Measurements from ENCODE around the gene KIF19.
A peak's percentile ranks its signal among the peaks of the same experiment; 100 is the strongest.

The KIF19 gene

DNA sequence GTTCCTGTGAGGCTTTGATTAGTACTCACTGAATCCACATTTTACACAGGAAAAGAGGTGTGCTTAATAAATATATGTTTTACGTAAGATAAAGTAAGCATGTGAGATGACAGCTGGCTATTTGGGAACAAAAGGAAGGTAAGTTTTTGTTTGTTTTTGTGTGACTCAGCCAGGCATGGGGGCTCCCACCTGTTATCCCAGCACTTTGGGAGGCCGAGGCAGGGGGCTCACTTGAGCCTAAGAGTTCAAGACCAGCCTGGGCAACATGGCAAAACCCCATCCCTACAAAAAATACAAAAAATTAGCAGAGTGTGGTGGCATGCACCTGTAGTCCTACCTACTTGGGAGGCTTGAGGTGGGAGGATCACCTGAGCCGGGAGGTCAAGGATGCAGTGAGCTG, 59.2 kb downstream of the KIF19 start:
- no peak for DNase-seq
- TF ChIP-seq, protein P1, sequence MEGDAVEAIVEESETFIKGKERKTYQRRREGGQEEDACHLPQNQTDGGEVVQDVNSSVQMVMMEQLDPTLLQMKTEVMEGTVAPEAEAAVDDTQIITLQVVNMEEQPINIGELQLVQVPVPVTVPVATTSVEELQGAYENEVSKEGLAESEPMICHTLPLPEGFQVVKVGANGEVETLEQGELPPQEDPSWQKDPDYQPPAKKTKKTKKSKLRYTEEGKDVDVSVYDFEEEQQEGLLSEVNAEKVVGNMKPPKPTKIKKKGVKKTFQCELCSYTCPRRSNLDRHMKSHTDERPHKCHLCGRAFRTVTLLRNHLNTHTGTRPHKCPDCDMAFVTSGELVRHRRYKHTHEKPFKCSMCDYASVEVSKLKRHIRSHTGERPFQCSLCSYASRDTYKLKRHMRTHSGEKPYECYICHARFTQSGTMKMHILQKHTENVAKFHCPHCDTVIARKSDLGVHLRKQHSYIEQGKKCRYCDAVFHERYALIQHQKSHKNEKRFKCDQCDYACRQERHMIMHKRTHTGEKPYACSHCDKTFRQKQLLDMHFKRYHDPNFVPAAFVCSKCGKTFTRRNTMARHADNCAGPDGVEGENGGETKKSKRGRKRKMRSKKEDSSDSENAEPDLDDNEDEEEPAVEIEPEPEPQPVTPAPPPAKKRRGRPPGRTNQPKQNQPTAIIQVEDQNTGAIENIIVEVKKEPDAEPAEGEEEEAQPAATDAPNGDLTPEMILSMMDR (IDR thresholded peaks at IDR 0.05; ENCODE audit: low read depth, low read length, missing control alignments) = no peak
- Histone ChIP-seq H3K27me3 (replicated peaks) (no peaks in the 10 kb centered on the region), H3K27ac (no peak overlapping the region), H3K36me3 (replicated peaks) (no peaks in the 10 kb centered on the region), H3K4me3 (ENCODE audit: low read depth, low read length) (no peak overlapping the region)
- in situ Hi-C loops (cut with HindIII; ENCODE audit: low pct_ligation_motif_present, low sequenced_read_pairs) = no loop called here

DNA sequence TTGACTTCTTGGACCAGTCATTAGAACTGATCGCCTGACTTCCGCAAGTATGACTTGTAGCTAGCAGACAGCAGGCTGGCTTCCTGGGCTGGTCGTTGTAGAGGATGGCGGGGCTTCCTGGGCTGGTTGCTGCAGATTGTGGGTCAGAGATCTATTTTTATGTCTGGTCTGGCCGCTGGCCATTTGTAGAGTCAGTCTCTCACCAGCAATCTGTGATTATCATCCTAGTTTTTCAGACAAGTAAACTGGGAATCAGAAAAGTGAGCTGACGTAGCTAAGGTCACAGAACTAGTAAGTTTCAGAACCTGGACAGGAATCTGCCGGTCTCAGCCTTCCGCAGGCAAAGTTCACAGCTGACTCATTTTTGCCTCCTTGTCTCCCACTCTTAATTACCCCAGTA, 60.4 kb downstream of the KIF19 start:
- Histone ChIP-seq H3K27ac (no peak overlapping the region), H3K27me3 (replicated peaks) (no peaks in the 10 kb centered on the region), H3K4me3 (ENCODE audit: low read depth, low read length) (no peak overlapping the region), H3K36me3 (replicated peaks) (no peaks in the 10 kb centered on the region)
- TF ChIP-seq, protein P1 (IDR thresholded peaks at IDR 0.05; ENCODE audit: low read depth, low read length, missing control alignments) = no peak
- DNase-seq = peak; percentile 9
- in situ Hi-C loops (cut with HindIII; ENCODE audit: low pct_ligation_motif_present, low sequenced_read_pairs) = no loop called here

DNA sequence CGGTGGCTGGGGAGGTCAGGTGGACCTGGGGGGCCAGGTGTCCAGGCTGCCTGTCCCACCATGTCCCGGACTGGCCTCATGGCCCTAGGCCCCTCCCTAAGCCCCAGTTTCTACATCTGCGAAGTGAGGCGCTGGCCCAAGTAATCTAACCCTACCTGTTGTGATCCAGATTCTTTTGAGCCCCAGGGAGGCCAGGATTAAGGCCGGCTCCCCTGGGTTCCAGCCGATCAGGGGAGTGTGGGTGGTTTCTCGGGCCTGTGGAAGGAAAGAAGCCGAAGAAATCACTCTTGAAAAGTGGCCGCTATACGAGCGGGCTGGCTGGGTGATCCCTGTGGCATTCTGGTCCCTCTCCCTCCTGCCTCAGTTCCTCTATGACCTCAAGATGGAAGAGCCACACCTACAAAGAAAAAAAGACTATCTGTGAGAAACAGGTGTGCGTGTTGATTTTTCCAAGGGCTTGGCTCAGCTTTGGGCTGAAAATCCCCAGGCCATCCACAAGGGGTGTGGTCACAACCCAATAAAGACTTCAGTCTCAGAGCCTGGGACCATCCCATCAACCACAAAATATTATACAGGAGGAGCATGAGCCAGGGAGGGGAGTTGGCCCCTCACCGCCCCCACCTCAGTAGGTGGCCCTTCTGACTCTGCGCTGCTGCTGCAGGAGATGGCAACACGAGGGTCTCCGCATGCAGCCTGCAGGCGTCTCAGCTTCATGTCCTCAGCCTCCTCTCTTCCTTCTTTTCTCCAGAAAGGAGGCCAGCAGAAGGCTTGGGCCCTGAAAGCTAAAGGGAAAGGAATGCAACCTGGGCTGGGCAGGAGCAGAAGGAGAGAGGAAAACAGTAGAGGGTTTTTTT, 61.6 kb downstream of the KIF19 start:
- Histone ChIP-seq H3K27ac (no peak overlapping the region), H3K27me3 (replicated peaks) (no peaks in the 10 kb centered on the region), H3K4me3 (ENCODE audit: low read depth, low read length) (no peak overlapping the region), H3K36me3 (replicated peaks) (no peaks in the 10 kb centered on the region)
- DNase-seq = no peak
- in situ Hi-C loops (cut with HindIII; ENCODE audit: low pct_ligation_motif_present, low sequenced_read_pairs) = no loop called here
- TF ChIP-seq, protein P1 (IDR thresholded peaks at IDR 0.05; ENCODE audit: low read depth, low read length, missing control alignments) = no peak

DNA sequence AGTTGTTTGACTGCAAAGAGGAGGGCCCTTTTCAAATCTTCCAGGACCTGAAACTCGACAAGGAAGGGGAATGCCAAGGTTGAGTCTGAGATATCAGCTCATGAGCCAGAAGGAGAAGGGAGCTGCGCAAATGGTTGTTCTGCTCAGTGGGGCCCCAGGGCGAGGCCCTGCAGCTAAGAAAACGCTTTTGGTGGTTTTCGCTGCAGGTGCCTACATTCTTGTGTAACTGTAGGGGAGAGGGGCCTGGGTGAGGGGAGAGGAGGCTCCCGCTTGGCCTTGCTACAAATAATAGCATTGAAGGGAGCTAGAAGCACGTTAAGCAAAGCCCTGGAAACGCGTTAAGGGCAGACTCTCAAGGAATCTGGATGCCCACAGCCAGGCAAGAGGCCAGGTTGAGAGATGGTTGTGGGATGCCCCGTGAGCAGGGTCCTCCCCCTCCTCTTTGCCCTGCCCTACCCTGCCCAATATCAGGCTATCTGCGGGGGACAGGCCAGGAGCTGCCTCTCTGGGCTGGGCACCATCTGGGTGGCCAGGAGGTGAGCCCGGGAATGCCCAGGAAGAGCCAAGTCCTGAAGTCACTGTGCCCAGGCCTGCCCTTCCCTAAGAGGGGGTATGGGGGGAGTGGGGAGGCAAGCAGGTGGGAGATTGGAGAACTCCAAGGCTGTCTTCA, 63.2 kb downstream of the KIF19 start:
- H3K36me3 ChIP-seq (replicated peaks) = no peaks in the 10 kb centered on the region
- TF ChIP-seq, protein P1 (IDR thresholded peaks at IDR 0.05; ENCODE audit: low read depth, low read length, missing control alignments) = no peak
- DNase-seq = no peak
- in situ Hi-C loops (cut with HindIII; ENCODE audit: low pct_ligation_motif_present, low sequenced_read_pairs) = no loop called here
- H3K27ac ChIP-seq = no peak overlapping the region
- no peak overlapping the region for H3K4me3 ChIP-seq (ENCODE audit: low read depth, low read length)
- no peaks in the 10 kb centered on the region for H3K27me3 ChIP-seq (replicated peaks)

DNA sequence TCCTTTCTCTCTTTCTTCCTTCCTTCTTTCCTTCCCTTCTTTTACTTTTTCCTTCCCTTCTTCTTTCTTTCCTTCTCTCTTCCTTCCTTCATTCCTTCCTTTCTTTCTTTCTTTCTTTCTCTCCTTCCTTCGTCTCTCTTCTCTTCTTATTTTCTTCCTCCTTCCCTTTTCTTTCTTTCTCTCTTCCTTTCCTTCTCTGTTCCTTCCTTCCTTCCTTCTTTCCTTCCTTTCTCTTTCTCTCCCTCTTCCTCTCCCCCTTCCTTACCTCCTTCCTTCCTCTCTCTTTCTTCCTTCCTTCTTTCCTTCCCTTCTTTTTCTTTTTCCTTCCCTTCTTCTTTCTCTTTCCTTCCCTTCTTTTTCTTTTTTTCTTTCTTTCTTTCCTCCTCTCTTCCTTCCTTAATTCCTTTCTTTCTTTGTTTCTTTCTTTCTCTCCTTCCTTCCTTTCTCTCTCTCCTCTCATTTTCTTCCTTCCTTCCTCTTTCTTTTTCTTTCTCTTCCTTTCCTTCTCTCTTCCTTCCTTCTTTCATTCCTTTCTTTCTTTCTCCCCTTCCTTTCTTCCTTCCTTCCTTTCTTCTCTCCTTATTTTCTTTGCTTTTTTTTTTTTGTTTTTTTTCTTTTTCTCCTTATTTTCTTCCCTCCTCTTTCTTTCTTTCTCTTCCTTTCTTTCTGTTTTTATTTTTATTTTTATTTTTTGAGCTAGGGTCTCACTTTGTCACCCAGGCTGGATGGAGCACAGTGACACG, 64.1 kb downstream of the KIF19 start:
- H3K27me3 ChIP-seq (replicated peaks) = no peaks in the 10 kb centered on the region
- no peak overlapping the region for H3K27ac ChIP-seq
- H3K4me3 ChIP-seq (ENCODE audit: low read depth, low read length) = no peak overlapping the region
- no peak for DNase-seq
- in situ Hi-C loops (cut with HindIII; ENCODE audit: low pct_ligation_motif_present, low sequenced_read_pairs) = no loop called here
- TF ChIP-seq, protein P1 (IDR thresholded peaks at IDR 0.05; ENCODE audit: low read depth, low read length, missing control alignments) = no peak
- no peaks in the 10 kb centered on the region for H3K36me3 ChIP-seq (replicated peaks)
